Keratinocyte (primary cell): Measurements from ENCODE around the gene PDX1. TPM values are rescaled to one million over a fixed set of nuclear protein-coding genes. Genes with fewer than 3 reads are reported as not detected.

Experiments used
- DNase-seq: peaks from one replicate; pipeline ENCODE4 v3.0.0-alpha.2; 2011; ENCODE audit warnings: low read depth, missing footprints, low spot score
- FAIRE-seq: peaks from 2 replicates; lab custom pipeline; 2011; peaks lifted over from hg19 to GRCh38; lab: Jason Lieb, UNC
- H2AFZ ChIP-seq: 2 replicates; pipeline ENCODE4 v1.6.0; 2012; ENCODE audit warnings: low read length, control low read depth, inconsistent platforms; ENCODE audit not compliant: control insufficient read depth
- H3K27ac ChIP-seq: 2 replicates; pipeline ENCODE4 v1.5.1; 2011; ENCODE audit warnings: low read length; ENCODE audit not compliant: control insufficient read depth, insufficient read depth
- H3K27me3 ChIP-seq: 3 replicates; pipeline ENCODE4 v1.6.0; 2011; ENCODE audit warnings: low read length; ENCODE audit not compliant: control insufficient read depth, insufficient read depth; ENCODE audit errors: extremely low read depth
- H3K36me3 ChIP-seq, 2 experiments: 2 replicates in 1 of 2; 3 replicates in 1 of 2; pipeline ENCODE4 v1.5.1; 2011; ENCODE audit warnings: low read length in 2 of 2, mild to moderate bottlenecking in 1 of 2; ENCODE audit not compliant: control insufficient read depth in 2 of 2, insufficient read depth in 2 of 2; ENCODE audit errors: extremely low read depth in 1 of 2
- H3K4me1 ChIP-seq: 3 replicates; pipeline ENCODE4 v1.5.1; 2011; ENCODE audit warnings: low read length; ENCODE audit not compliant: control insufficient read depth, insufficient read depth; ENCODE audit errors: extremely low read depth
- H3K4me2 ChIP-seq: 3 replicates; pipeline ENCODE4 v1.6.0; 2011; ENCODE audit warnings: low read depth, low read length; ENCODE audit not compliant: control insufficient read depth, insufficient read depth; ENCODE audit errors: extremely low read depth
- H3K4me3 ChIP-seq, 3 experiments: fragments of 200-600 bp in 1 of 3; sonication (generic) in 1 of 3; 2 replicates in 2 of 3; 3 replicates in 1 of 3; pipeline ENCODE4 v1.5.1; 2011 to 2016; ENCODE audit warnings: low read length in 3 of 3, mild to moderate bottlenecking in 3 of 3, control low read depth in 2 of 3, inconsistent platforms in 1 of 3, low read depth in 1 of 3, mixed read lengths in 1 of 3, mixed run types in 1 of 3, moderate library complexity in 1 of 3; ENCODE audit not compliant: control insufficient read depth in 2 of 3, insufficient read depth in 2 of 3; ENCODE audit errors: extremely low read depth in 1 of 3
- H3K79me2 ChIP-seq: 2 replicates; pipeline ENCODE4 v1.6.0; 2012; ENCODE audit warnings: low read length; ENCODE audit not compliant: control insufficient read depth, insufficient read depth
- H3K9ac ChIP-seq: 3 replicates; pipeline ENCODE4 v1.6.0; 2011; ENCODE audit warnings: low read length; ENCODE audit not compliant: control insufficient read depth, insufficient read depth; ENCODE audit errors: extremely low read depth
- H3K9me1 ChIP-seq: 3 replicates; pipeline ENCODE4 v1.6.0; 2011; ENCODE audit warnings: low read length; ENCODE audit not compliant: control insufficient read depth, insufficient read depth; ENCODE audit errors: extremely low read depth
- H3K9me3 ChIP-seq: 2 replicates; pipeline ENCODE4 v1.5.1; 2012; ENCODE audit warnings: low read depth, low read length; ENCODE audit not compliant: control insufficient read depth
- H4K20me1 ChIP-seq: 3 replicates; pipeline ENCODE4 v1.6.0; 2011; ENCODE audit warnings: low read length; ENCODE audit not compliant: control insufficient read depth, insufficient read depth; ENCODE audit errors: extremely low read depth
- EZH2 ChIP-seq: IDR thresholded peaks from one replicate; pipeline ENCODE4 v1.6.1; 2012; ENCODE audit warnings: inconsistent platforms, mild to moderate bottlenecking, low read length, moderate library complexity
- dilution Hi-C: fragments of 300-500 bp; cut with MboI; formaldehyde crosslinking; loops from one replicate; pipeline ENCODE4 v1.7.0; 2020; ENCODE audit warnings: low sequenced_read_pairs; ENCODE audit not compliant: extremely low pct_ligation_motif_present
- polyA plus RNA-seq, 5 experiments: library from polyadenylated mRNA; depleted of rRNA in 3 of 5; stranded (reverse) in 3 of 5; stranded (forward) in 1 of 5; unstranded in 1 of 5; fragments of >200 nt; gene quantifications; 1 replicate in 1 of 5; 2 replicates in 3 of 5; 3 replicates in 1 of 5; pipeline versions ENCODE4 v1.2.1 to v1.2.3, GENCODE V29; 2011 to 2012; ENCODE audit warnings: missing spikeins in 2 of 5, low read depth in 1 of 5, low replicate concordance in 1 of 5
- TF ChIP-seq, protein P1 (sequence below), 3 experiments: IDR thresholded peaks in 1 of 3; conservative IDR thresholded peaks in 1 of 3; optimal IDR thresholded peaks in 1 of 3; 2 replicates in 2 of 3; 3 replicates in 1 of 3; pipeline versions ENCODE3 to v1.5.1; 2011; ENCODE audit warnings: low read length in 3 of 3, mild to moderate bottlenecking in 3 of 3, moderate library complexity in 2 of 3, control low read depth in 1 of 3, inconsistent platforms in 1 of 3; ENCODE audit not compliant: insufficient read depth in 2 of 3; ENCODE audit errors: extremely low read depth in 1 of 3

PDX1 gene
- polyA plus RNA-seq, 1 donor (not counting 4 experiments of a cell fraction or from before 2014, with no cell fraction given): not detected

DNA sequence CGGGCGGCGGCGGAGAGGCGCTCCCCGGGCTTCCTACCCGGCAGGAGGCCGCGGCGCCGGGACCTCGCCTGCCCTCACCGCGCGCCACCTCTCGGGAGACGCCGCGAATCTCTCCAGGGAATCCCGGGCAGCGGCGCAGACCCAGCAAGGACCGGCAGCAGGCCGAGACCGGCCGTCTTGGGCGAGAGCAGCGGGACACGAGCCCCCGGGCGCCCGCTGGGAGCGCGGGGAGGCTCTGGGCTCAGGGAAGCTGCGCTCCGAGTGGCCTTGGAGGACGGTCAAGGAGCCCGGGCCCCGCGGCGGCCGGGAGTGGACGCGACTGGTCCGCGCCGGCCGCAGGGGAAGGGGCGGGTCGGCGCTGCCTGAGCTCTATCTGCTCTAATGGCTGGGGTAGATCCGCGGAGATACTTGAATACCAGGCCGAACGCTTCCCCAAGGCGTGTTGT, 34.6 kb downstream of the PDX1 start:
- Histone ChIP-seq H3K4me1 (no peaks in the 10 kb centered on the region), H3K9me3 (no peaks in the 10 kb centered on the region), H3K9me1 (no peaks in the 10 kb centered on the region), H2AFZ (peak overlapping the region; percentile 89), H3K36me3 (no peaks in the 10 kb centered on the region), H3K4me2 (peak overlapping the region; percentile 75), H3K9ac (no peak overlapping the region), H3K27ac (no peak overlapping the region), H4K20me1 (no peaks in the 10 kb centered on the region), H3K79me2 (no peaks in the 10 kb centered on the region), H3K4me3 (peak overlapping the region; percentile 41 to 68 (median 57)), H3K27me3 (peaks cover 41% of the 10 kb centered on the region)
- dilution Hi-C loops: loop anchor here (25.0 kb wide), 1 partner anchor 117 kb away; no protein-coding TSS in a partner anchor
- FAIRE-seq (no peak), DNase-seq (no peak)
- no peak for TF ChIP-seq EZH2
- TF ChIP-seq, protein P1, sequence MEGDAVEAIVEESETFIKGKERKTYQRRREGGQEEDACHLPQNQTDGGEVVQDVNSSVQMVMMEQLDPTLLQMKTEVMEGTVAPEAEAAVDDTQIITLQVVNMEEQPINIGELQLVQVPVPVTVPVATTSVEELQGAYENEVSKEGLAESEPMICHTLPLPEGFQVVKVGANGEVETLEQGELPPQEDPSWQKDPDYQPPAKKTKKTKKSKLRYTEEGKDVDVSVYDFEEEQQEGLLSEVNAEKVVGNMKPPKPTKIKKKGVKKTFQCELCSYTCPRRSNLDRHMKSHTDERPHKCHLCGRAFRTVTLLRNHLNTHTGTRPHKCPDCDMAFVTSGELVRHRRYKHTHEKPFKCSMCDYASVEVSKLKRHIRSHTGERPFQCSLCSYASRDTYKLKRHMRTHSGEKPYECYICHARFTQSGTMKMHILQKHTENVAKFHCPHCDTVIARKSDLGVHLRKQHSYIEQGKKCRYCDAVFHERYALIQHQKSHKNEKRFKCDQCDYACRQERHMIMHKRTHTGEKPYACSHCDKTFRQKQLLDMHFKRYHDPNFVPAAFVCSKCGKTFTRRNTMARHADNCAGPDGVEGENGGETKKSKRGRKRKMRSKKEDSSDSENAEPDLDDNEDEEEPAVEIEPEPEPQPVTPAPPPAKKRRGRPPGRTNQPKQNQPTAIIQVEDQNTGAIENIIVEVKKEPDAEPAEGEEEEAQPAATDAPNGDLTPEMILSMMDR (optimal IDR thresholded peaks at IDR 0.05 in 1 of 3, IDR thresholded peaks at IDR 0.05 in 1 of 3, conservative IDR thresholded peaks at IDR 0.05 in 1 of 3; ENCODE audit: extremely low read depth in 1 of 3, insufficient read depth in 2 of 3, low read length in 3 of 3): peak in 1 of 3 experiments; percentile 5

DNA sequence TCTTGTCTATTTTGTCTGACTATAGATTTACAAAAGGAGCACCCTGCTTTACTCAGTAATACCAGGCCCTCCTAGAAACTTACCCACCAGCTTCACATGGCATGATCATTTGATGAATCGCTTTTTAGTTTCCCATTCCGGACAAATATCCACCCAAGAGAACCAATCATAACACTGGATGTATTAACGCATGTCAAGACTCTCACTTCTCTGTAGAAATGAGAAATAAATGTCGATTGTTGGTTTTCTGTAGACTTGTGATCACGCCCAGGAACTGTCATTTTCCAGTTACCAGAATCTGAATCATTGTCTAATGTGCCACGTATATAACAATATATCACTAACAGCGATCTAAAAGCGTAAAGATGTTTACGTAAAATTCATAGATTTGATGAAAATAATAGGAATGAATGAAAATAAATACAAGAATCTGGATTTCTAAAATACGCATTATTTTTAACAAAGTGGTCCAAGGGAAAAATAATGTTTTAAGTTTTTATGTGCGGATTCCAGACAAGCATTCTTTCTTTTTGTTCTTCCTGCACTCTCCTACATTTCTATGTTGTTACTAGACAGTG, 35.3 kb downstream of the PDX1 start:
- dilution Hi-C loops: loop anchor here (25.0 kb wide), 1 partner anchor 118 kb away; no protein-coding TSS in a partner anchor
- DNase-seq (no peak), FAIRE-seq (no peak)
- TF ChIP-seq, protein P1 (optimal IDR thresholded peaks at IDR 0.05 in 1 of 3, IDR thresholded peaks at IDR 0.05 in 1 of 3, conservative IDR thresholded peaks at IDR 0.05 in 1 of 3; ENCODE audit: extremely low read depth in 1 of 3, insufficient read depth in 2 of 3, low read length in 3 of 3): no peak
- no peak for TF ChIP-seq EZH2
- no peaks in the 10 kb centered on the region for H3K9me1 ChIP-seq
- no peaks in the 10 kb centered on the region for H3K36me3 ChIP-seq
- H4K20me1 ChIP-seq: no peaks in the 10 kb centered on the region
- H3K27me3 ChIP-seq: peaks cover 48% of the 10 kb centered on the region
- no peaks in the 10 kb centered on the region for H3K9me3 ChIP-seq
- H3K4me2 ChIP-seq: no peak overlapping the region
- no peak overlapping the region for H3K27ac ChIP-seq
- no peak overlapping the region for H3K9ac ChIP-seq
- no peak overlapping the region for H2AFZ ChIP-seq
- no peaks in the 10 kb centered on the region for H3K4me1 ChIP-seq
- H3K4me3 ChIP-seq: no peak overlapping the region
- no peaks in the 10 kb centered on the region for H3K79me2 ChIP-seq
